ENCODE measurements around the gene TAMALIN.

DNA sequence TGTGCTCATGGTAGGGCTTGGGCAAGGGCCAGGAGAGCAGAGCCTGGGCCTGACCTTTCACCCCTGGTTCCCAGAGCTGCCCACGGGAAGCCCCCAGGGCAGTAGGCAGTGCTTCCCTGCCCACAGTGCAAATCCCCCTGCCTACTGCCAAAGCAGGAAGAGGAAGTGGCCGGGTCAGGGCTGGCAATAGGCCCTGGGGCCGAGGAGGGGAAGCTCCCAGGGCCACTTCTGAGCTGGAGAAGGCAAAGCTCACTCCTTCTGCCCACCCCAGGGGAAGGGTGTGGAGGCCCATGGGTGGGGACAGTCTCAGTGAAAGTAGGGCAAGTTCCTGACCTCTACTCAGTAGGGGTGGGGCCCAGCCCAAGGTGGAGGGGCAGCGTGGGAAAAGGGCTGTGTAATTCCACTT, 39.1 kb downstream of the TAMALIN start:
- TF ChIP-seq, protein P1, sequence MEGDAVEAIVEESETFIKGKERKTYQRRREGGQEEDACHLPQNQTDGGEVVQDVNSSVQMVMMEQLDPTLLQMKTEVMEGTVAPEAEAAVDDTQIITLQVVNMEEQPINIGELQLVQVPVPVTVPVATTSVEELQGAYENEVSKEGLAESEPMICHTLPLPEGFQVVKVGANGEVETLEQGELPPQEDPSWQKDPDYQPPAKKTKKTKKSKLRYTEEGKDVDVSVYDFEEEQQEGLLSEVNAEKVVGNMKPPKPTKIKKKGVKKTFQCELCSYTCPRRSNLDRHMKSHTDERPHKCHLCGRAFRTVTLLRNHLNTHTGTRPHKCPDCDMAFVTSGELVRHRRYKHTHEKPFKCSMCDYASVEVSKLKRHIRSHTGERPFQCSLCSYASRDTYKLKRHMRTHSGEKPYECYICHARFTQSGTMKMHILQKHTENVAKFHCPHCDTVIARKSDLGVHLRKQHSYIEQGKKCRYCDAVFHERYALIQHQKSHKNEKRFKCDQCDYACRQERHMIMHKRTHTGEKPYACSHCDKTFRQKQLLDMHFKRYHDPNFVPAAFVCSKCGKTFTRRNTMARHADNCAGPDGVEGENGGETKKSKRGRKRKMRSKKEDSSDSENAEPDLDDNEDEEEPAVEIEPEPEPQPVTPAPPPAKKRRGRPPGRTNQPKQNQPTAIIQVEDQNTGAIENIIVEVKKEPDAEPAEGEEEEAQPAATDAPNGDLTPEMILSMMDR (IDR thresholded peaks at IDR 0.05 in 8 of 11, conservative IDR thresholded peaks at IDR 0.05 in 3 of 11): no peak
- TF ChIP-seq POLR2A (IDR thresholded peaks at IDR 0.05) (no peak), POLR2AphosphoS5 (IDR thresholded peaks at IDR 0.05) (peak; percentile 80 to 85 (median 81))

Data from spleen (tissue), 7 donors.